K562 (cell line): ENCODE measurements around the gene DPEP2. TPM values are rescaled to one million over a fixed set of nuclear protein-coding genes. Genes with fewer than 3 reads are reported as not detected.
A peak's percentile ranks its signal among the peaks of the same experiment; 100 is the strongest.

Experiments
- ATAC-seq: fragments of 200-7000 bp; cut with Tn5 transposase; 3 replicates; pipeline ENCODE4 v1.9.1; 2020; ENCODE audit warnings: moderate library complexity
- BruUV-seq: library from RNA; stranded (reverse); fragments of 400-500 nt; replicated peaks from 2 replicates; lab custom pipeline; 2021; lab: Mats Ljungman, UMichigan
- CTCF ChIA-PET: fragments of 300-600 bp; formaldehyde crosslinking; extraction: SDS; loops from one replicate; lab custom pipeline; 2021; ENCODE audit warnings: low intra/inter-chr PET ratio; lab: Yijun Ruan, JAX
- POLR2A ChIA-PET: fragments of 300-600, 350-650 bp; sonication (Branson Sonifier 250); formaldehyde crosslinking; extraction: SDS; loops from one replicate; lab custom pipeline; 2021; ENCODE audit warnings: antibody characterized with exemption, inconsistent platforms; lab: Yijun Ruan, JAX
- DNase-seq, 4 experiments: peaks; one replicate each; pipeline versions ENCODE4 v3.0.0 to v3.0.0-alpha.2; 2011 to 2018; ENCODE audit warnings: low spot score in 3 of 4, mixed read lengths in 3 of 4; ENCODE audit errors: extremely low read depth in 1 of 4
- FAIRE-seq: peaks from 2 replicates; lab custom pipeline; 2011; peaks lifted over from hg19 to GRCh38; lab: Jason Lieb, UNC
- H2AFZ ChIP-seq: 2 replicates; pipeline ENCODE4 v1.6.0; 2011; ENCODE audit warnings: low read depth, low read length, control low read depth, inconsistent platforms
- H3K27ac ChIP-seq: fragments of 200-600 bp; 3 replicates; pipeline ENCODE4 v1.8.0; 2011; ENCODE audit warnings: low read depth, mild to moderate bottlenecking, control low read depth, inconsistent platforms, low read length, moderate library complexity, mixed read lengths; ENCODE audit errors: extremely low read depth
- H3K27me3 ChIP-seq, 2 experiments: fragments of 300-600 bp in 1 of 2; 2 replicates in 1 of 2; 3 replicates in 1 of 2; pipeline versions ENCODE4 v1.6.0 to v1.8.0; 2011; ENCODE audit warnings: inconsistent platforms in 2 of 2, low read length in 2 of 2, mild to moderate bottlenecking in 1 of 2, mixed read lengths in 1 of 2, moderate library complexity in 1 of 2; ENCODE audit not compliant: control insufficient read depth in 2 of 2, insufficient read depth in 2 of 2
- H3K36me3 ChIP-seq: fragments of 300-600 bp; 3 replicates; pipeline ENCODE4 v1.8.0; 2011; ENCODE audit warnings: mild to moderate bottlenecking, low read length, inconsistent platforms; ENCODE audit not compliant: control insufficient read depth, insufficient read depth
- H3K4me1 ChIP-seq, 2 experiments: fragments of 200-600 bp in 1 of 2; replicated peaks in 1 of 2; 2 replicates in 1 of 2; 3 replicates in 1 of 2; pipeline versions ENCODE4 v1.5.1 to v1.8.0; 2011; ENCODE audit warnings: inconsistent platforms in 2 of 2, low read length in 2 of 2, mild to moderate bottlenecking in 1 of 2, mixed read lengths in 1 of 2, moderate library complexity in 1 of 2; ENCODE audit not compliant: control insufficient read depth in 2 of 2, insufficient read depth in 2 of 2
- H3K4me2 ChIP-seq: 2 replicates; pipeline ENCODE4 v1.6.1; 2011; ENCODE audit warnings: low read length, control low read depth, inconsistent platforms, mixed read lengths; ENCODE audit not compliant: insufficient read depth
- H3K4me3 ChIP-seq: fragments of 200-600 bp; sonication (generic), shearing (Covaris generic); 2 replicates; pipeline ENCODE4 v1.5.1; 2016; ENCODE audit warnings: control low read depth, inconsistent platforms
- H3K79me2 ChIP-seq: fragments of 200-600 bp; 3 replicates; pipeline ENCODE4 v1.8.0; 2011; ENCODE audit warnings: low read length, inconsistent platforms; ENCODE audit not compliant: control insufficient read depth, insufficient read depth
- H3K9ac ChIP-seq, 2 experiments: 2 replicates each; pipeline versions ENCODE4 v1.6.0 to v1.6.1; 2011; ENCODE audit warnings: low read depth in 2 of 2, low read length in 2 of 2, control low read depth in 1 of 2, inconsistent platforms in 1 of 2, mild to moderate bottlenecking in 1 of 2, mixed read lengths in 1 of 2; ENCODE audit not compliant: insufficient read depth in 1 of 2
- H3K9me1 ChIP-seq: one replicate; pipeline ENCODE4 v1.6.0; 2011; ENCODE audit warnings: inconsistent platforms, mild to moderate bottlenecking, low read length, moderate library complexity; ENCODE audit not compliant: control insufficient read depth, insufficient read depth
- H3K9me3 ChIP-seq: replicated peaks from 2 replicates; pipeline ENCODE4 v1.5.1; 2011; ENCODE audit warnings: low read depth, low read length, inconsistent platforms; ENCODE audit not compliant: control insufficient read depth, insufficient read depth
- H4K20me1 ChIP-seq: replicated peaks from 2 replicates; pipeline ENCODE4 v1.6.1; 2011; ENCODE audit warnings: low read length, inconsistent platforms, mixed read lengths; ENCODE audit not compliant: control insufficient read depth, insufficient read depth
- BRF1 ChIP-seq: IDR thresholded peaks from 3 replicates; pipeline ENCODE4 v1.6.1; 2011; ENCODE audit warnings: borderline replicate concordance, mild to moderate bottlenecking; ENCODE audit not compliant: insufficient read length; ENCODE audit errors: extremely low read depth
- CTBP1 ChIP-seq: fragments of 450-650 bp; IDR thresholded peaks from 2 replicates; pipeline ENCODE4 v1.6.1; 2016; ENCODE audit warnings: borderline replicate concordance
- HDAC1 ChIP-seq, 2 experiments: fragments of 450-650 bp; IDR thresholded peaks; 2 replicates each; pipeline ENCODE4 v1.6.1; 2016 to 2017; ENCODE audit warnings: inconsistent platforms in 1 of 2, mild to moderate bottlenecking in 1 of 2, moderate library complexity in 1 of 2
- MAZ ChIP-seq, 2 experiments: fragments of 450-650 bp in 1 of 2; sonication (generic) in 1 of 2; formaldehyde crosslinking; IDR thresholded peaks in 1 of 2; conservative IDR thresholded peaks in 1 of 2; 2 replicates each; pipeline versions ENCODE4 v1.4.0 to v1.5.0; 2020; ENCODE audit warnings: mild to moderate bottlenecking in 1 of 2, missing genetic modification reagents in 1 of 2
- RAD21 ChIP-seq, 2 experiments: fragments of 250-450 bp in 1 of 2; fragments of 450-650 bp in 1 of 2; sonication (Bioruptor Pico) in 1 of 2; formaldehyde crosslinking in 1 of 2; IDR thresholded peaks in 1 of 2; conservative IDR thresholded peaks in 1 of 2; 2 replicates each; pipeline versions ENCODE4 v1.4.0 to v1.8.0; 2020 to 2022; ENCODE audit warnings: mild to moderate bottlenecking in 2 of 2, moderate library complexity in 1 of 2
- TFAP4 ChIP-seq: sonication (generic); formaldehyde crosslinking; IDR thresholded peaks from 2 replicates; pipeline ENCODE4 v1.8.0; 2022; ENCODE audit warnings: missing genetic modification reagents, mild to moderate bottlenecking, moderate library complexity, borderline replicate concordance
- XRCC5 ChIP-seq: fragments of 200-400 bp; formaldehyde crosslinking; IDR thresholded peaks from 2 replicates; pipeline ENCODE4 v1.6.1; 2017; ENCODE audit warnings: low read depth, mild to moderate bottlenecking, low read length
- YY1 ChIP-seq, 3 experiments: IDR thresholded peaks; 2 replicates each; pipeline ENCODE4 v1.6.1; 2011; ENCODE audit warnings: low read length in 2 of 3, mild to moderate bottlenecking in 2 of 3, moderate library complexity in 2 of 3, borderline replicate concordance in 1 of 3, control low read depth in 1 of 3, low read depth in 1 of 3; ENCODE audit not compliant: insufficient read depth in 3 of 3, insufficient replicate concordance in 2 of 3, control insufficient read depth in 1 of 3, insufficient read length in 1 of 3; ENCODE audit errors: extremely low read depth in 1 of 3
- ZBTB5 ChIP-seq: fragments of 450-650 bp; IDR thresholded peaks from 2 replicates; pipeline ENCODE4 v1.6.1; 2017; ENCODE audit warnings: antibody characterized with exemption
- ZFP36 ChIP-seq: fragments of 150-350 bp; IDR thresholded peaks from 2 replicates; pipeline ENCODE4 v1.6.1; 2018; ENCODE audit warnings: low read length, low read depth; ENCODE audit not compliant: partially characterized antibody
- WGBS: fragments of 100-300 bp; shearing (Covaris generic); methylation state at CpG from one replicate; pipeline ENCODE4 v1.1.6; 2016; ENCODE audit warnings: low coverage, mixed read lengths; ENCODE audit not compliant: insufficient coverage; ENCODE audit errors: missing lambda C conversion rate; 5-methylcytosine and 5-hydroxymethylcytosine counted together
- in situ Hi-C: fragments of 300-500 bp; cut with MboI; formaldehyde crosslinking; loops from 4 replicates; pipeline ENCODE4 v1.15.0; 2018; ENCODE audit warnings: inconsistent platforms, mixed read lengths
- intact Hi-C: fragments of 100-400 bp; cut with micrococcal nuclease; formaldehyde crosslinking; loops from 2 replicates; pipeline ENCODE4 v1.14.2; 2022
- polyA plus RNA-seq, 8 experiments: library from polyadenylated mRNA; depleted of rRNA in 4 of 8; stranded (reverse) in 5 of 8; unstranded in 3 of 8; fragments of >200 nt; fragmentation: Nextera tagmentation in 2 of 8; fragmentation: Illumina TruSeq in 1 of 8; extraction: Ambion mirVana in 2 of 8; extraction: Trizol in 1 of 8; gene quantifications; 2 replicates each; pipeline versions ENCODE4 v1.2.1 to v1.2.3, GENCODE V29; 2011 to 2014; ENCODE audit warnings: inconsistent platforms in 1 of 8, missing spikeins in 1 of 8
- total RNA-seq, 7 experiments: library from RNA; depleted of rRNA in 6 of 7; stranded (reverse); fragments of >200 nt in 6 of 7; fragmentation: Illumina TruSeq in 2 of 7; extraction: Trizol in 2 of 7; gene quantifications; 2 replicates each; pipeline versions ENCODE4 v1.2.1 to v1.2.3, GENCODE V29; 2011 to 2021; ENCODE audit warnings: low replicate concordance in 1 of 7
- TF ChIP-seq, protein P1 (sequence below), 3 experiments: IDR thresholded peaks in 2 of 3; conservative IDR thresholded peaks in 1 of 3; 2 replicates each; pipeline ENCODE4 v1.5.1; 2011 to 2012; ENCODE audit warnings: low read length in 3 of 3, mild to moderate bottlenecking in 3 of 3, control low read depth in 2 of 3, improper control_type of control experiment in 1 of 3, inconsistent platforms in 1 of 3, low read depth in 1 of 3, mixed read lengths in 1 of 3, moderate library complexity in 1 of 3; ENCODE audit not compliant: insufficient read depth in 2 of 3
- TF ChIP-seq, protein P2 (sequence below): sonication (generic); formaldehyde crosslinking; IDR thresholded peaks from 2 replicates; pipeline ENCODE4 v1.5.0; 2020; ENCODE audit warnings: missing genetic modification reagents

The DPEP2 gene
- total and polyA plus RNA-seq, 9 of the 15 experiments (the other 6 are each of a cell fraction or from before 2014, with no cell fraction given) = 0.14 to 1.2 (median 0.38) TPM

- peaks cover 12 to 69% of the 10 kb centered on the region in 2 experiments for H3K4me1 ChIP-seq
- H2AFZ ChIP-seq = no peak overlapping the region
- no peaks in the 10 kb centered on the region for H3K9me1 ChIP-seq
- intact Hi-C loops = no loop called here
- in situ Hi-C loops = no loop called here
- CTCF ChIA-PET = interaction anchor here (1.4 kb wide), 1 partner anchor 126 kb away, joined by 6 read pairs; no protein-coding TSS in a partner anchor
- FAIRE-seq (peak; percentile 93), DNase-seq (peak; percentile 50 to 71 (median 68)), ATAC-seq (peak; percentile 88)
- WGBS = 71% methylated on average over 6 of the region's 6 CpGs
- H3K79me2 ChIP-seq = peaks cover 4% of the 10 kb centered on the region
- no TSS peak for BruUV-seq
- no peak overlapping the region for H3K4me2 ChIP-seq
- POLR2A ChIA-PET = interaction anchor here (0.6 to 1.2 kb wide), 6 partner anchors 8 to 286 kb away, joined by 3 to 8 read pairs (median 3); partner anchors contain the start of gene CTRL
- no peak overlapping the region for H3K4me3 ChIP-seq
- peaks cover 16% of the 10 kb centered on the region; the same call in 1 of the 2 replicates for H4K20me1 ChIP-seq
- H3K27me3 ChIP-seq = no peaks in the 10 kb centered on the region
- H3K27ac ChIP-seq = no peak overlapping the region
- H3K36me3 ChIP-seq = peaks cover 65% of the 10 kb centered on the region; the same call in 2 of the 3 replicates
- H3K9me3 ChIP-seq = no peaks in the 10 kb centered on the region; the same call in 1 of the 2 replicates
- H3K9ac ChIP-seq = peak overlapping the region in 1 of 2 experiments; percentile 63; a peak in 1 of 4 replicates
- TF ChIP-seq ZBTB5 = no peak
- TF ChIP-seq XRCC5 = peak; percentile 39; the same call in 1 of the 2 replicates
- peak in 1 of 3 experiments; percentile 24 for TF ChIP-seq YY1 (IDR thresholded peaks at IDR 0.05; ENCODE audit: borderline replicate concordance in 1 of 3, control insufficient read depth in 1 of 3, extremely low read depth in 1 of 3, insufficient read depth in 3 of 3, insufficient read length in 1 of 3, insufficient replicate concordance in 2 of 3, low read depth in 1 of 3, low read length in 2 of 3)
- peak; percentile 44; the same call in 1 of the 2 replicates for TF ChIP-seq CTBP1
- TF ChIP-seq, protein P1, sequence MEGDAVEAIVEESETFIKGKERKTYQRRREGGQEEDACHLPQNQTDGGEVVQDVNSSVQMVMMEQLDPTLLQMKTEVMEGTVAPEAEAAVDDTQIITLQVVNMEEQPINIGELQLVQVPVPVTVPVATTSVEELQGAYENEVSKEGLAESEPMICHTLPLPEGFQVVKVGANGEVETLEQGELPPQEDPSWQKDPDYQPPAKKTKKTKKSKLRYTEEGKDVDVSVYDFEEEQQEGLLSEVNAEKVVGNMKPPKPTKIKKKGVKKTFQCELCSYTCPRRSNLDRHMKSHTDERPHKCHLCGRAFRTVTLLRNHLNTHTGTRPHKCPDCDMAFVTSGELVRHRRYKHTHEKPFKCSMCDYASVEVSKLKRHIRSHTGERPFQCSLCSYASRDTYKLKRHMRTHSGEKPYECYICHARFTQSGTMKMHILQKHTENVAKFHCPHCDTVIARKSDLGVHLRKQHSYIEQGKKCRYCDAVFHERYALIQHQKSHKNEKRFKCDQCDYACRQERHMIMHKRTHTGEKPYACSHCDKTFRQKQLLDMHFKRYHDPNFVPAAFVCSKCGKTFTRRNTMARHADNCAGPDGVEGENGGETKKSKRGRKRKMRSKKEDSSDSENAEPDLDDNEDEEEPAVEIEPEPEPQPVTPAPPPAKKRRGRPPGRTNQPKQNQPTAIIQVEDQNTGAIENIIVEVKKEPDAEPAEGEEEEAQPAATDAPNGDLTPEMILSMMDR (IDR thresholded peaks at IDR 0.05 in 2 of 3, conservative IDR thresholded peaks at IDR 0.05 in 1 of 3; ENCODE audit: insufficient read depth in 2 of 3, low read depth in 1 of 3, low read length in 3 of 3) = peak; percentile 78 to 88 (median 86)
- TF ChIP-seq MAZ (CRISPR knock-in tag; conservative IDR thresholded peaks at IDR 0.05 in 1 of 2, IDR thresholded peaks at IDR 0.05 in 1 of 2) = 0 out of 4 replicates have a peak, but pooled peaks of 1 of the 2 experiments have one; percentile 22
- no peak for TF ChIP-seq BRF1
- peak; percentile 27; the same call in 1 of the 2 replicates for TF ChIP-seq TFAP4 (CRISPR knock-in tag)
- no peak for TF ChIP-seq HDAC1 (IDR thresholded peaks at IDR 0.05)
- TF ChIP-seq ZFP36 = peak; percentile 19
- TF ChIP-seq, protein P2, sequence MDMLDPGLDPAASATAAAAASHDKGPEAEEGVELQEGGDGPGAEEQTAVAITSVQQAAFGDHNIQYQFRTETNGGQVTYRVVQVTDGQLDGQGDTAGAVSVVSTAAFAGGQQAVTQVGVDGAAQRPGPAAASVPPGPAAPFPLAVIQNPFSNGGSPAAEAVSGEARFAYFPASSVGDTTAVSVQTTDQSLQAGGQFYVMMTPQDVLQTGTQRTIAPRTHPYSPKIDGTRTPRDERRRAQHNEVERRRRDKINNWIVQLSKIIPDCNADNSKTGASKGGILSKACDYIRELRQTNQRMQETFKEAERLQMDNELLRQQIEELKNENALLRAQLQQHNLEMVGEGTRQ (CRISPR knock-in tag) = no peak
- TF ChIP-seq RAD21 (CRISPR knock-in tag; conservative IDR thresholded peaks at IDR 0.05 in 1 of 2, IDR thresholded peaks at IDR 0.05 in 1 of 2) = peak; percentile 15 to 60; a peak in 3 of 4 replicates
Measured at GRCh38 chr16:67942200-67942509, 57.1 kb downstream of the DPEP2 start.
